ENCODE results near the gene DTWD2.
"Not testable (repeated sequence)": the region's sequence is repeated elsewhere in the genome, so short reads cannot be mapped to it uniquely, and the experiment has no call there.

GRCh38 chr5:118992055-118992454 lies 3.7 kb upstream of the DTWD2 start:
- TF ChIP-seq, protein P1, sequence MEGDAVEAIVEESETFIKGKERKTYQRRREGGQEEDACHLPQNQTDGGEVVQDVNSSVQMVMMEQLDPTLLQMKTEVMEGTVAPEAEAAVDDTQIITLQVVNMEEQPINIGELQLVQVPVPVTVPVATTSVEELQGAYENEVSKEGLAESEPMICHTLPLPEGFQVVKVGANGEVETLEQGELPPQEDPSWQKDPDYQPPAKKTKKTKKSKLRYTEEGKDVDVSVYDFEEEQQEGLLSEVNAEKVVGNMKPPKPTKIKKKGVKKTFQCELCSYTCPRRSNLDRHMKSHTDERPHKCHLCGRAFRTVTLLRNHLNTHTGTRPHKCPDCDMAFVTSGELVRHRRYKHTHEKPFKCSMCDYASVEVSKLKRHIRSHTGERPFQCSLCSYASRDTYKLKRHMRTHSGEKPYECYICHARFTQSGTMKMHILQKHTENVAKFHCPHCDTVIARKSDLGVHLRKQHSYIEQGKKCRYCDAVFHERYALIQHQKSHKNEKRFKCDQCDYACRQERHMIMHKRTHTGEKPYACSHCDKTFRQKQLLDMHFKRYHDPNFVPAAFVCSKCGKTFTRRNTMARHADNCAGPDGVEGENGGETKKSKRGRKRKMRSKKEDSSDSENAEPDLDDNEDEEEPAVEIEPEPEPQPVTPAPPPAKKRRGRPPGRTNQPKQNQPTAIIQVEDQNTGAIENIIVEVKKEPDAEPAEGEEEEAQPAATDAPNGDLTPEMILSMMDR (IDR thresholded peaks at IDR 0.05): not testable (repeated sequence)
- TF ChIP-seq POLR2A (IDR thresholded peaks at IDR 0.05): not testable (repeated sequence)
